DND-41 (cell line): Measurements from ENCODE around the gene JAK2.
A peak's percentile ranks its signal among the peaks of the same experiment; 100 is the strongest.
"Not testable (repeated sequence)": the region's sequence is repeated elsewhere in the genome, so short reads cannot be mapped to it uniquely, and the experiment has no call there.

ENCODE experiments used
- ATAC-seq: fragments of 200-7000 bp; cut with Tn5 transposase; 3 replicates; pipeline ENCODE4 v1.9.1; 2021; ENCODE audit warnings: low read depth; ENCODE audit not compliant: insufficient read depth
- DNase-seq: peaks from one replicate; pipeline ENCODE4 v3.0.0-alpha.2; 2020
- H2AFZ ChIP-seq: 2 replicates; pipeline ENCODE4 v1.6.0; 2012; ENCODE audit warnings: low read depth, low read length
- H3K27ac ChIP-seq: 2 replicates; pipeline ENCODE4 v1.5.1; 2012; ENCODE audit warnings: low read length, inconsistent platforms
- H3K27me3 ChIP-seq: fragments of 200-600 bp; sonication (generic); 2 replicates; pipeline ENCODE4 v1.6.0; 2012; ENCODE audit warnings: low read length, mild to moderate bottlenecking, inconsistent platforms; ENCODE audit not compliant: insufficient read depth, poor library complexity
- H3K36me3 ChIP-seq: 2 replicates; pipeline ENCODE4 v1.5.1; 2012; ENCODE audit warnings: low read length, inconsistent platforms; ENCODE audit not compliant: insufficient read depth
- H3K4me1 ChIP-seq: 2 replicates; pipeline ENCODE4 v1.5.1; 2012; ENCODE audit warnings: mild to moderate bottlenecking, low read length; ENCODE audit not compliant: insufficient read depth
- H3K4me2 ChIP-seq: 2 replicates; pipeline ENCODE4 v1.6.0; 2012; ENCODE audit warnings: mild to moderate bottlenecking, moderate library complexity, low read length, inconsistent platforms; ENCODE audit not compliant: insufficient read depth
- H3K4me3 ChIP-seq, 2 experiments: fragments of 200-600 bp in 1 of 2; shearing (Covaris generic) in 1 of 2; 2 replicates each; pipeline ENCODE4 v1.5.1; 2012 to 2016; ENCODE audit warnings: inconsistent platforms in 2 of 2, low read length in 2 of 2, mild to moderate bottlenecking in 2 of 2, low read depth in 1 of 2, moderate library complexity in 1 of 2
- H3K79me2 ChIP-seq: 2 replicates; pipeline ENCODE4 v1.6.0; 2012; ENCODE audit warnings: low read length, inconsistent platforms; ENCODE audit not compliant: insufficient read depth
- H3K9ac ChIP-seq: 2 replicates; pipeline ENCODE4 v1.6.0; 2012; ENCODE audit warnings: low read depth, mild to moderate bottlenecking, inconsistent platforms, low read length, moderate library complexity
- H3K9me3 ChIP-seq: 2 replicates; pipeline ENCODE4 v1.5.1; 2012; ENCODE audit warnings: low read length, moderate library complexity, mild to moderate bottlenecking, inconsistent platforms; ENCODE audit not compliant: insufficient read depth, severe bottlenecking
- H4K20me1 ChIP-seq: 2 replicates; pipeline ENCODE4 v1.6.0; 2012; ENCODE audit warnings: low read length; ENCODE audit not compliant: insufficient read depth
- EZH2 ChIP-seq: IDR thresholded peaks from 3 replicates; pipeline ENCODE4 v1.6.1; 2012; ENCODE audit warnings: borderline replicate concordance, low read depth, mild to moderate bottlenecking, moderate library complexity, low read length, inconsistent platforms; ENCODE audit not compliant: severe bottlenecking
- TF ChIP-seq, protein P1 (sequence below): IDR thresholded peaks from 2 replicates; pipeline ENCODE4 v1.5.1; 2012; ENCODE audit warnings: borderline replicate concordance, low read length, moderate library complexity, mild to moderate bottlenecking; ENCODE audit not compliant: poor library complexity, severe bottlenecking; ENCODE audit errors: extremely low read depth

JAK2 gene

DNA sequence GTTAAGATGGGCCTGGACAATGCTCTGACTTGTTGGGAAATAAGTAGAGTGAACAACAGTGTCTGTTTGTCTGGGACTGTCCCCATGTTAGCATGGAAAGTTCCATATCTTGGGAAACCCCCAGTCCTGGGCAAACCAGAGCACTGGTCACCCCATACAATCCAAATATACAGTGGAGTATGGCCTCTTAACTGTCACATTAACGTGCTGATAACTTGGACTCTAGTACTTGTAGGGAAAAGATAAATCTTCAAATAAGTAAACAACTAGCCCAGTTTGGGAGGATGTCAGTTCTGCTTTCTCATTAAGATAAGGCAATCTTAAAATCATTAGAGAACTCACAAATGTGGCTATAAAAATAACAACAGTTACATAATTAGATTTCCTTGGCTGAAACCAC lies 47.6 kb upstream of the JAK2 start:
- Histone ChIP-seq H3K27ac (no peak overlapping the region), H3K4me2 (no peak overlapping the region)

DNA sequence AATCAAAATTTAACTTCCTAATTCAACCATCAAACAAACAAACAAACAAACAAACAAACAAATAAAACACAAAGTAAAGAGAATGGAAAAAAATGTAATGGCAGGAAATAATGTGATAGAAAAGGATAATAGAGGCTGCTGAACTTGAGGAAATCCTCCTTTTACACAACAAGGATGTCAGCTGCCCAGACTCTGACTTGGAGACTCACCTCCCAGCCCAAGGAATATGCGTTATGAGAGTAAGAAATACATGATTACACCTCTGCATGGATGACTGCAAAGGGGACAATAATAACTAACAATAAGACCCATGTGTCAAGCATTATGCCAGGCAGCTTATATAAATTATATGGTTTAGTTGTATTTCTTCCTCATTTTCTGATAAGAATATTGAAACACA lies 46.6 kb upstream of the JAK2 start:
- no peak for ATAC-seq
- Histone ChIP-seq H3K9ac (no peak overlapping the region), H3K4me3 (no peak overlapping the region), H3K4me1 (no peaks in the 10 kb centered on the region), H3K4me2 (no peak overlapping the region), H3K36me3 (no peaks in the 10 kb centered on the region), H3K9me3 (no peaks in the 10 kb centered on the region), H3K27ac (no peak overlapping the region), H2AFZ (no peak overlapping the region), H3K79me2 (no peaks in the 10 kb centered on the region), H3K27me3 (no peaks in the 10 kb centered on the region), H4K20me1 (no peaks in the 10 kb centered on the region)
- TF ChIP-seq EZH2: no peak
- TF ChIP-seq, protein P1, sequence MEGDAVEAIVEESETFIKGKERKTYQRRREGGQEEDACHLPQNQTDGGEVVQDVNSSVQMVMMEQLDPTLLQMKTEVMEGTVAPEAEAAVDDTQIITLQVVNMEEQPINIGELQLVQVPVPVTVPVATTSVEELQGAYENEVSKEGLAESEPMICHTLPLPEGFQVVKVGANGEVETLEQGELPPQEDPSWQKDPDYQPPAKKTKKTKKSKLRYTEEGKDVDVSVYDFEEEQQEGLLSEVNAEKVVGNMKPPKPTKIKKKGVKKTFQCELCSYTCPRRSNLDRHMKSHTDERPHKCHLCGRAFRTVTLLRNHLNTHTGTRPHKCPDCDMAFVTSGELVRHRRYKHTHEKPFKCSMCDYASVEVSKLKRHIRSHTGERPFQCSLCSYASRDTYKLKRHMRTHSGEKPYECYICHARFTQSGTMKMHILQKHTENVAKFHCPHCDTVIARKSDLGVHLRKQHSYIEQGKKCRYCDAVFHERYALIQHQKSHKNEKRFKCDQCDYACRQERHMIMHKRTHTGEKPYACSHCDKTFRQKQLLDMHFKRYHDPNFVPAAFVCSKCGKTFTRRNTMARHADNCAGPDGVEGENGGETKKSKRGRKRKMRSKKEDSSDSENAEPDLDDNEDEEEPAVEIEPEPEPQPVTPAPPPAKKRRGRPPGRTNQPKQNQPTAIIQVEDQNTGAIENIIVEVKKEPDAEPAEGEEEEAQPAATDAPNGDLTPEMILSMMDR: no peak
- DNase-seq: no peak

More for the DNA sequence above, 47.6 kb upstream of the JAK2 start:
- Histone ChIP-seq H3K9me3 (no peaks in the 10 kb centered on the region), H3K36me3 (no peaks in the 10 kb centered on the region), H3K9ac (no peak overlapping the region), H2AFZ (no peak overlapping the region), H3K4me1 (no peaks in the 10 kb centered on the region), H3K4me3 (no peak overlapping the region), H3K79me2 (no peaks in the 10 kb centered on the region), H4K20me1 (no peaks in the 10 kb centered on the region), H3K27me3 (no peaks in the 10 kb centered on the region)
- no peak for TF ChIP-seq EZH2
- TF ChIP-seq, protein P1: no peak
- DNase-seq (no peak), ATAC-seq (no peak)

DNA sequence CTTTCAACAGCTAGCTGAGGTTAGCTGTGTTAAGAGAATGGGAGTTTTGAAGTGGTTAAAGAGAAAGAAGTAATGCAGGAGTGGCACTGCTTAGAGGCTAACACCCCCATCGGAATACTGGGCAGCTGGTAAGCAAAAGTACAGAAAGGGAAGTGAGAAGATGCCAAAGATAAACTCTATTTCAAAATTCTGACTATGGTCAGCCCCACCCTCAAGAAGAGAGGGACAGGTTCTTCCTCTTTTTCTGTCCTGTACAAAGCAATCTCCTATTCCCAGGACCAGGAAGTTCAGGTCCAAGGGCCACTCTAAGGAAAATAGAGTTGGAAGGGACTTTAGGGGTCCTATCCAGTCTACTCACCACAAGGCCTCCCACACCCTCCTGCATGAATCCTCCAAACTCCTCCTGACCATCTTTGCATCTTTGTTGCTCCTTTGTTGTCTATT lies 45.9 kb upstream of the JAK2 start:
- H3K9me3 ChIP-seq: no peaks in the 10 kb centered on the region
- H3K4me2 ChIP-seq: no peak overlapping the region
- no peak for TF ChIP-seq EZH2
- TF ChIP-seq, protein P1: no peak
- ATAC-seq (peak; percentile 79), DNase-seq (no peak)
- no peak overlapping the region for H3K9ac ChIP-seq
- no peaks in the 10 kb centered on the region for H4K20me1 ChIP-seq
- no peak overlapping the region for H3K27ac ChIP-seq
- H3K4me1 ChIP-seq: no peaks in the 10 kb centered on the region
- no peaks in the 10 kb centered on the region for H3K79me2 ChIP-seq
- no peaks in the 10 kb centered on the region for H3K36me3 ChIP-seq
- no peak overlapping the region for H3K4me3 ChIP-seq
- no peak overlapping the region for H2AFZ ChIP-seq
- H3K27me3 ChIP-seq: no peaks in the 10 kb centered on the region

DNA sequence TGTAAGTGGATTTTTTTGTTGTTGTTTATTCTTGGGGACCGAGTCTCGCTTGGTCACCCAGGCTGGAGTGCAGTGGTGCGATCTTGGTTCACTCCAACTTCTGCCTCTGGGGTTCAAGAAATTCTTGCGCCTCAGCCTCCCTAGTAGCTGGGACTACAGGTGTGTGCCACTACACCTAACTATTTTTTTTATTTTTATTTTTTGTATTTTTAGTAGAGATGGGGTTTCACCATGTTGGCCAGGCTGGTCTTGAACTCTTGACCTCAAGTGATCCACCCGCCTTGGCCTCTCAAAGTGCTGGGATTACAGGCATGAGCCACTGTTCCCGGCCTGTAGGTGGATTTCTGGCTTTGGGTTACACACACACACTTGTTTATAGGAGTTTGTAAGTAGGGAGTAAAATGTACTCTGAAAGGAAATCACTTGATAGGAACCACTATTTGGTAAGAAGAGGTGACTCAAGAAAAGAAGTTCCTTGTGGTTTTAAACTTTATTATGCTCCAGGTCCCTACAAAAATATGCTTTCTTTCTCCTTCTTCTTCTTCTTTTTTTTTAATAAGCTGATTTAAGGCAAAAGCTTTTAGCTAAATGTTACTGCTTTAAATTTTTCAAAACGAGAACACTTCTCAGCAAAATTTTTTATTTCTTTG lies 42.9 kb upstream of the JAK2 start:
- H3K4me1 ChIP-seq, H3K27me3 ChIP-seq, H4K20me1 ChIP-seq, H3K36me3 ChIP-seq, H3K27ac ChIP-seq, H3K9ac ChIP-seq, H3K4me3 ChIP-seq, H3K4me2 ChIP-seq, H3K79me2 ChIP-seq, H3K9me3 ChIP-seq, H2AFZ ChIP-seq, DNase-seq, ATAC-seq: not testable (repeated sequence)
